Measurements from ENCODE around the gene LIMS1. TPM values are rescaled to one million over a fixed set of nuclear protein-coding genes. Genes with fewer than 3 reads are reported as not detected.

LIMS1 gene
- total RNA-seq, 4 donors from 2014 or later = 37.4 to 357 (median 112) TPM

DNA sequence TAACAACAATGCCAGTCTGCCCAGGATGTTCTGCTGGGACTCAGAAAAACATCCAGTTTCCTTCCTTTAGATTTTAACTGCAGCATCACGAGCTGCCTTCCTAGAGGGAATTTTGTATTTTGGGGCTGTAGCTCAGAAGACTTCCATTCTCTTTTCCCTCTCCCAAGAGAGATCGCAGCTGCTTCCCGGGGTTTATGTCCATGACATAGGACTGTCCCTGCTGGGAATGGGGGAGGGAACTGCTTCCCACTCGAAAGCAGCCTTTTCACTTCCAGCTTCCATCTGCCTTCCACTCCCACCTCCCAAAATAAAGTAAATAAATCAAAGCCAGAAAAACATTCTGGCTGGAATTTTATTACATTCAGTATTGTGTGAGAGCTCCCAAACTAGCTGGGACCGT lies 52.4 kb downstream of the LIMS1 start:
- Histone ChIP-seq H3K36me3 (no peaks in the 10 kb centered on the region), H3K4me1 (peaks cover 0 to 3% of the 10 kb centered on the region in 2 donors), H3K9me3 (no peaks in the 10 kb centered on the region), H3K4me3 (no peak overlapping the region), H3K27ac (peak overlapping the region; percentile 80 to 88), H3K27me3 (no peaks in the 10 kb centered on the region)
- intact Hi-C loops (cut with DNase I; ENCODE audit: low total_unique reads) = no loop called here
- TF ChIP-seq, protein P1, sequence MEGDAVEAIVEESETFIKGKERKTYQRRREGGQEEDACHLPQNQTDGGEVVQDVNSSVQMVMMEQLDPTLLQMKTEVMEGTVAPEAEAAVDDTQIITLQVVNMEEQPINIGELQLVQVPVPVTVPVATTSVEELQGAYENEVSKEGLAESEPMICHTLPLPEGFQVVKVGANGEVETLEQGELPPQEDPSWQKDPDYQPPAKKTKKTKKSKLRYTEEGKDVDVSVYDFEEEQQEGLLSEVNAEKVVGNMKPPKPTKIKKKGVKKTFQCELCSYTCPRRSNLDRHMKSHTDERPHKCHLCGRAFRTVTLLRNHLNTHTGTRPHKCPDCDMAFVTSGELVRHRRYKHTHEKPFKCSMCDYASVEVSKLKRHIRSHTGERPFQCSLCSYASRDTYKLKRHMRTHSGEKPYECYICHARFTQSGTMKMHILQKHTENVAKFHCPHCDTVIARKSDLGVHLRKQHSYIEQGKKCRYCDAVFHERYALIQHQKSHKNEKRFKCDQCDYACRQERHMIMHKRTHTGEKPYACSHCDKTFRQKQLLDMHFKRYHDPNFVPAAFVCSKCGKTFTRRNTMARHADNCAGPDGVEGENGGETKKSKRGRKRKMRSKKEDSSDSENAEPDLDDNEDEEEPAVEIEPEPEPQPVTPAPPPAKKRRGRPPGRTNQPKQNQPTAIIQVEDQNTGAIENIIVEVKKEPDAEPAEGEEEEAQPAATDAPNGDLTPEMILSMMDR (IDR thresholded peaks at IDR 0.05) = no peak
- no peak for TF ChIP-seq POLR2A (IDR thresholded peaks at IDR 0.05)
- DNase-seq = peak in 1 of 2 donors; percentile 34

DNA sequence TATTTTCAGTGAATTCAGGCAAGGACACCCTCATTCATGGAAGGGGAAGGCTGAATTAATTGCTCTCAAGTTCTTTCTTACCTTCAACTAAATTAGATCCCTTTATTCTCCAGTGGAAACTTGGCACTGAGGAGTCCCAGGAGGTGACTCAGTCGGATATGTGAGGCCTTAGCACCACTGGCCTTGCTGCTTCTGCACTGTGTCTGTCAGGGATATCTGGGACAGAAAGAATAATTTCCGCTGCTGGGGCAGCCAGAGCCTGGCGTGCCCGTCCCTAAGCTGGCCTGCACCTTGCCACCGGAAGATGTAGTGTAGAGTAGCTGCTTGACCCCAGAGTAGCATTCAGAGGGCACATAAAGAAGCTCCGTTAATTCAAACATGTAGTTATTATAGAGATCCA lies 53.4 kb downstream of the LIMS1 start:
- Histone ChIP-seq H3K4me3 (no peak overlapping the region), H3K4me1 (peaks cover 1 to 3% of the 10 kb centered on the region in 2 donors), H3K9me3 (no peaks in the 10 kb centered on the region), H3K36me3 (no peaks in the 10 kb centered on the region), H3K27ac (peak overlapping the region; percentile 80 to 88), H3K27me3 (no peaks in the 10 kb centered on the region)
- DNase-seq = peak; percentile 46 to 61
- intact Hi-C loops (cut with DNase I; ENCODE audit: low total_unique reads) = no loop called here
- TF ChIP-seq, protein P1 (IDR thresholded peaks at IDR 0.05) = no peak
- TF ChIP-seq POLR2A (IDR thresholded peaks at IDR 0.05) = no peak

DNA sequence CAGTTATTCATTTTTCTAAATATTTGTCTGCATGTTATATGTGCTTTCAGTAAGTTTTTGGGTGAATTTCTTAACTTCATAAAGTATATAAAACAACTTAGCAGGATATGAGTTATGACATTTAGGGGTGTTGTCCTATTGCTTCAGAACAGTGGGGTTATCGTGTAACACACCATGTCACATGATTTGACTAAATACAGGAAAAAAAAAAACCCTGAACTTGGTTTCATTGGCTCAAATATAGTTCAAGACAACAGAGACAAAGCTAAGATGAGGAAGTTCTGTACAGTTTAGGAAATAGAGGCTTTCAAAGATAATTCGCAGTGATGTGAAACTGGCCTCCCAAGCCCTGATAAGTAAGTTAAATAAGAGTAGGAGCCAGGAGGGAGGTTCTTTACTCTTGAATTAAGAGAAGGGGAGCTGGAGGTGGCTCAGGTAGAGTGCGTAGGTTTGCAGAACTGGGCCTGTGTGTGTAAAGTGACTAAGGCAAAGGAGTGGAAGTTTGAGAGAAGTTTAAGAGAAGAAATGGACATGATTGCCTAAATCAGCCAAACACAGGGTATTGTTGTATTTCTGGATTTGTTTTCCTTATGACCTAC lies 53.9 kb downstream of the LIMS1 start:
- no peak overlapping the region for H3K4me3 ChIP-seq
- peaks cover 3 to 6% of the 10 kb centered on the region in 2 donors for H3K4me1 ChIP-seq
- peak overlapping the region; percentile 80 to 88 for H3K27ac ChIP-seq
- no peak for TF ChIP-seq POLR2A (IDR thresholded peaks at IDR 0.05)
- TF ChIP-seq, protein P1 (IDR thresholded peaks at IDR 0.05) = no peak
- H3K9me3 ChIP-seq = no peaks in the 10 kb centered on the region
- no peaks in the 10 kb centered on the region for H3K36me3 ChIP-seq
- DNase-seq = no peak
- H3K27me3 ChIP-seq = no peaks in the 10 kb centered on the region
- intact Hi-C loops (cut with DNase I; ENCODE audit: low total_unique reads) = no loop called here

DNA sequence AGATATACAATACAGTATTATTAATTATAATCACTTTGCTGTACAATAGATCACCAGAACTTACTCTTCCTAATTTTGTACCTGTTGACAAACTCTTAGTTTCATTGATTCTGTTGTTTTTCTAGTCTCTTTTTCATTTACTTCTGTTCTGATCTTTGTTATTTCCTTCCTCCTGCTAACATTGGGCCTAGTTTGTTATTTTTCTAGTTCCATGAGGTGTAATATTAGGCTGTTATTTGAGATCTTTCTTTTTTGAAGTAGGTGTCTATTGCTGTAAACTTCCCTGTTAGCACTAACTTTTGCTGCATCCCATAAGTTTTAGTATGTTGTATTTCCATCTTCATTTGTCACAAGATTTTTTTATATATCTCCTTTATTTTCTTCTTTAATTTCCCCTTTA lies 55.1 kb downstream of the LIMS1 start:
- H3K4me3 ChIP-seq = no peak overlapping the region
- H3K27ac ChIP-seq = peak overlapping the region in 1 of 2 donors; percentile 88
- peaks cover 3 to 12% of the 10 kb centered on the region in 2 donors for H3K4me1 ChIP-seq
- intact Hi-C loops (cut with DNase I; ENCODE audit: low total_unique reads) = no loop called here
- no peaks in the 10 kb centered on the region for H3K36me3 ChIP-seq
- TF ChIP-seq, protein P1 (IDR thresholded peaks at IDR 0.05) = no peak
- TF ChIP-seq POLR2A (IDR thresholded peaks at IDR 0.05) = no peak
- no peaks in the 10 kb centered on the region for H3K9me3 ChIP-seq
- DNase-seq = no peak
- H3K27me3 ChIP-seq = no peaks in the 10 kb centered on the region

DNA sequence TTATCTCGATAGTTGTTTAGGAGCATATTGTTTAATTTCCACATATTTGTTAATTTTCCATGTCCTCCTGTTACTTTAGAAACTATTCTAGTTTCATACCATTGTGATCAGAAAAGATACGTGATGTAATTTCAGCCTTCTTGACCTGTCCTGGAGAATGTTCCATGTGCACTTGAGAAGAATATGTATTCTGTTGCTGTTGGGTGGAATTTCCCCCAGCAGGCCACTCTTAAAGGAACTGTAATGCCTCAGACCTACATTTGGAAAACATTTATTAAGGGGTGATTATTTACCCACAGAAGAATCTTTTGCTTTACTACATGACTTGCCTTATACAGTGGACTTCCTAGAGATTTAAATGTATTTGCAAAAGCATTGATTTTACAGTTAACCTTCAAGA lies 55.5 kb downstream of the LIMS1 start:
- DNase-seq = no peak
- H3K9me3 ChIP-seq = no peaks in the 10 kb centered on the region
- H3K36me3 ChIP-seq = no peaks in the 10 kb centered on the region
- H3K27ac ChIP-seq = peak overlapping the region in 1 of 2 donors; percentile 88
- H3K27me3 ChIP-seq = no peaks in the 10 kb centered on the region
- TF ChIP-seq, protein P1 (IDR thresholded peaks at IDR 0.05) = no peak
- no peak for TF ChIP-seq POLR2A (IDR thresholded peaks at IDR 0.05)
- H3K4me1 ChIP-seq = peaks cover 3 to 12% of the 10 kb centered on the region in 2 donors
- H3K4me3 ChIP-seq = no peak overlapping the region
- intact Hi-C loops (cut with DNase I; ENCODE audit: low total_unique reads) = no loop called here
